ENCODE measurements around the gene WNT4.

GRCh38 chr1:22117851-22118250 is 25.0 kb downstream of the WNT4 start:
- TF ChIP-seq POLR2A (IDR thresholded peaks at IDR 0.05) (no peak), CTCF (IDR thresholded peaks at IDR 0.05) (no peak)

Data from Peyer's patch (tissue), 4 donors.